Measurements from ENCODE around the gene DNAJC15. TPM values are rescaled to one million over a fixed set of nuclear protein-coding genes. Genes with fewer than 3 reads are reported as not detected.

DNAJC15 gene
- total and polyA plus RNA-seq, 2 donors (not counting 3 experiments of a cell fraction or from before 2014, with no cell fraction given): 21.8 to 40.8 TPM

DNA sequence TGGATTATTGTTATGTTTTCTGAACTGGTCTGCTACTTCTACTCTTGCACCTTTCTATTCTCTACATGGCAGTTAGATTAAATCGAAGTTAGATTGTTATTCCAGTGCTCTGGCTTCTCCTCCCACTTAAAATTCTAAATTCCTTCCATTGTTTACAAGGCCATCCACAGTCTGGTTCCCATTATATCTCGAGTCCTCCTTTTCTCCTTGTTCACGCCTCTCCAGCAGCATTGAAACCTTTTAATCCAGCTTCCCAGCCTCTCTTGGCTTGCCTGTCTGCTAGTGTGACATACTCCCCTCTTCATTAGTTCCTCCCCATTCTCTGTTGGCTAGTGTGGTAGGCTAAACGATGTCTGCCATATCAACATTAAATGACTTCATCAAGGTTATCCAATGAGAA lies 54.5 kb downstream of the DNAJC15 start:
- CTCF ChIA-PET: interaction anchor here (5.2 kb wide), 1 partner anchor 8 kb away, joined by 30 read pairs; no protein-coding TSS in a partner anchor
- intact Hi-C loops (cut with micrococcal nuclease): loop anchor here (5.0 kb wide), 1 partner anchor 86 kb away; the partner anchor contains the start of gene EPSTI1
- no TSS peak for BruUV-seq (replicated peaks)
- dilution Hi-C loops (cut with MboI; ENCODE audit: extremely low pct_ligation_motif_present, low sequenced_read_pairs): no loop called here
- DNase-seq (ENCODE audit: low read depth, low spot score) (no peak), FAIRE-seq (no peak)
- POLR2A ChIA-PET: no interaction called here
- H4K20me1 ChIP-seq (replicated peaks; ENCODE audit: control insufficient read depth, extremely low read depth, insufficient read depth, low read length): no peaks in the 10 kb centered on the region
- TF ChIP-seq JUN (IDR thresholded peaks at IDR 0.05; ENCODE audit: borderline replicate concordance, insufficient read depth, insufficient read length, low read depth): no peak
- TF ChIP-seq POLR2A (IDR thresholded peaks at IDR 0.05; ENCODE audit: low read depth, low read length): no peak
- no peak for TF ChIP-seq MYC (IDR thresholded peaks at IDR 0.05; ENCODE audit: low read depth, low read length)
- TF ChIP-seq, protein P1, sequence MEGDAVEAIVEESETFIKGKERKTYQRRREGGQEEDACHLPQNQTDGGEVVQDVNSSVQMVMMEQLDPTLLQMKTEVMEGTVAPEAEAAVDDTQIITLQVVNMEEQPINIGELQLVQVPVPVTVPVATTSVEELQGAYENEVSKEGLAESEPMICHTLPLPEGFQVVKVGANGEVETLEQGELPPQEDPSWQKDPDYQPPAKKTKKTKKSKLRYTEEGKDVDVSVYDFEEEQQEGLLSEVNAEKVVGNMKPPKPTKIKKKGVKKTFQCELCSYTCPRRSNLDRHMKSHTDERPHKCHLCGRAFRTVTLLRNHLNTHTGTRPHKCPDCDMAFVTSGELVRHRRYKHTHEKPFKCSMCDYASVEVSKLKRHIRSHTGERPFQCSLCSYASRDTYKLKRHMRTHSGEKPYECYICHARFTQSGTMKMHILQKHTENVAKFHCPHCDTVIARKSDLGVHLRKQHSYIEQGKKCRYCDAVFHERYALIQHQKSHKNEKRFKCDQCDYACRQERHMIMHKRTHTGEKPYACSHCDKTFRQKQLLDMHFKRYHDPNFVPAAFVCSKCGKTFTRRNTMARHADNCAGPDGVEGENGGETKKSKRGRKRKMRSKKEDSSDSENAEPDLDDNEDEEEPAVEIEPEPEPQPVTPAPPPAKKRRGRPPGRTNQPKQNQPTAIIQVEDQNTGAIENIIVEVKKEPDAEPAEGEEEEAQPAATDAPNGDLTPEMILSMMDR (IDR thresholded peaks at IDR 0.05; ENCODE audit: extremely low read depth in 1 of 2, insufficient read depth in 1 of 2, low read depth in 1 of 2, low read length in 2 of 2): no peak
- no peak for TF ChIP-seq GATA2 (IDR thresholded peaks at IDR 0.05; ENCODE audit: insufficient read depth, insufficient read length, low read depth, low read length)
- TF ChIP-seq EZH2 (IDR thresholded peaks at IDR 0.05; ENCODE audit: borderline replicate concordance, low read depth, low read length, severe bottlenecking): no peak
- TF ChIP-seq, protein P2, sequence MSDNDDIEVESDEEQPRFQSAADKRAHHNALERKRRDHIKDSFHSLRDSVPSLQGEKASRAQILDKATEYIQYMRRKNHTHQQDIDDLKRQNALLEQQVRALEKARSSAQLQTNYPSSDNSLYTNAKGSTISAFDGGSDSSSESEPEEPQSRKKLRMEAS (IDR thresholded peaks at IDR 0.05; ENCODE audit: insufficient read depth, insufficient read length): no peak
- TF ChIP-seq POLR2AphosphoS5 (IDR thresholded peaks at IDR 0.05; ENCODE audit: insufficient read depth, low read depth, low read length): no peak
- no peak for TF ChIP-seq FOS (IDR thresholded peaks at IDR 0.05; ENCODE audit: borderline replicate concordance, insufficient read depth, low read length)
- peaks cover 21% of the 10 kb centered on the region for H3K4me1 ChIP-seq (ENCODE audit: control insufficient read depth, extremely low read depth, insufficient read depth, low read length)
- no peaks in the 10 kb centered on the region for H3K27me3 ChIP-seq (ENCODE audit: control insufficient read depth in 2 of 2, insufficient read depth in 2 of 2, low read length in 2 of 2)
- H3K4me2 ChIP-seq (ENCODE audit: insufficient read depth, low read length): no peak overlapping the region
- no peak overlapping the region for H3K4me3 ChIP-seq (replicated peaks in 1 of 3; ENCODE audit: insufficient read depth in 1 of 3, low read depth in 1 of 3, low read length in 3 of 3)
- H3K36me3 ChIP-seq (ENCODE audit: control insufficient read depth in 2 of 2, extremely low read depth in 1 of 2, insufficient read depth in 2 of 2, low read length in 2 of 2): no peaks in the 10 kb centered on the region
- H3K9me1 ChIP-seq (replicated peaks; ENCODE audit: control insufficient read depth, extremely low read depth, insufficient read depth, low read length): no peaks in the 10 kb centered on the region
- H3K27ac ChIP-seq (ENCODE audit: insufficient read depth, low read depth, low read length): no peak overlapping the region
- H3K9me3 ChIP-seq (replicated peaks; ENCODE audit: control insufficient read depth, insufficient read depth, low read length): no peaks in the 10 kb centered on the region
- H3K9ac ChIP-seq (replicated peaks; ENCODE audit: extremely low read depth, insufficient read depth, low read length): no peak overlapping the region
- peaks cover 5% of the 10 kb centered on the region for H3K79me2 ChIP-seq (ENCODE audit: control insufficient read depth, insufficient read depth, low read length)
- no peak overlapping the region for H2AFZ ChIP-seq (ENCODE audit: low read depth, low read length)
